Breast epithelium (tissue), 3 donors: Measurements from ENCODE around the gene PISD.

Experiments
- CTCF ChIP-seq, 3 donors: fragments of 450-650 bp; IDR thresholded peaks; one replicate each; pipeline ENCODE4 v1.5.1; 2016 to 2017; ENCODE audit warnings: antibody characterized with exemption in 3 of 3, mild to moderate bottlenecking in 3 of 3, moderate library complexity in 3 of 3
- POLR2A ChIP-seq: fragments of 450-650 bp; IDR thresholded peaks from one replicate; pipeline ENCODE4 v1.6.1; 2016; ENCODE audit warnings: antibody characterized with exemption, mild to moderate bottlenecking, moderate library complexity

- TF ChIP-seq CTCF (IDR thresholded peaks at IDR 0.05) (no peak), POLR2A (no peak)
Observed at GRCh38 chr22:31652088-31652487, 9.9 kb downstream of the PISD start.
